Right ventricle myocardium superior (tissue), 1 donor: ENCODE results near the gene C1QTNF1. TPM values are rescaled to one million over a fixed set of nuclear protein-coding genes. Genes with fewer than 3 reads are reported as not detected.

Experiments
- ATAC-seq: fragments of 200-7000 bp; cut with Tn5 transposase; one replicate; pipeline ENCODE4 v1.9.1; 2020; ENCODE audit warnings: mild to moderate bottlenecking; ENCODE audit not compliant: poor library complexity
- DNase-seq: peaks from one replicate; pipeline ENCODE4 v3.0.0-alpha.2; 2020
- intact Hi-C: fragments of 100-400 bp; cut with DNase I; formaldehyde crosslinking; loops from one replicate; pipeline ENCODE4 v1.11.2; 2022
- total RNA-seq: library from RNA; stranded (reverse); fragmentation: NEBNext Ultra II Directional; extraction: Animal tissue kit (Norgen Biotek cat#: 25700); gene quantifications from one replicate; pipeline ENCODE4 v1.2.1, GENCODE V29; 2021
- donor health status: DM: no; HTN: yes; CAD: no; lungs with severe emphysema.

Gene C1QTNF1
- total RNA-seq, 1 donor from 2014 or later: 143 TPM

GRCh38 chr17:79045001-79045729 lies 21.2 kb downstream of the C1QTNF1 start:
- no peak for ATAC-seq
- intact Hi-C loops: no loop called here
- no peak for DNase-seq

- intact Hi-C loops: no loop called here
- peak; percentile 85 for DNase-seq
Measured at GRCh38 chr17:79045842-79046196, 21.9 kb downstream of the C1QTNF1 start.

GRCh38 chr17:79046197-79046915 lies 22.4 kb downstream of the C1QTNF1 start:
- intact Hi-C loops: no loop called here
- DNase-seq (peak; percentile 77), ATAC-seq (peak; percentile 68)

More at GRCh38 chr17:79045842-79046196, 21.9 kb downstream of the C1QTNF1 start:
- ATAC-seq: peak; percentile 78

GRCh38 chr17:79046916-79047280 lies 22.9 kb downstream of the C1QTNF1 start:
- peak; percentile 82 for DNase-seq
- peak; percentile 66 for ATAC-seq

GRCh38 chr17:79047291-79047920 lies 23.4 kb downstream of the C1QTNF1 start:
- peak; percentile 21 for ATAC-seq
- intact Hi-C loops: no loop called here
- DNase-seq: peak; percentile 56

More at GRCh38 chr17:79046916-79047280, 22.9 kb downstream of the C1QTNF1 start:
- intact Hi-C loops: no loop called here

GRCh38 chr17:79047923-79048825 lies 24.2 kb downstream of the C1QTNF1 start:
- DNase-seq: no peak
- no peak for ATAC-seq
- intact Hi-C loops: no loop called here

- DNase-seq (no peak), ATAC-seq (no peak)
- intact Hi-C loops: no loop called here
Measured at GRCh38 chr17:79048826-79049755, 25.1 kb downstream of the C1QTNF1 start.

GRCh38 chr17:79049821-79050220 lies 25.9 kb downstream of the C1QTNF1 start:
- ATAC-seq: no peak
- intact Hi-C loops: no loop called here
- DNase-seq: no peak

- ATAC-seq (no peak), DNase-seq (no peak)
- intact Hi-C loops: no loop called here
Measured at GRCh38 chr17:79050551-79050950, 26.6 kb downstream of the C1QTNF1 start.

- DNase-seq (no peak), ATAC-seq (no peak)
- intact Hi-C loops: no loop called here
Measured at GRCh38 chr17:79051306-79051705, 27.3 kb downstream of the C1QTNF1 start.

GRCh38 chr17:79052131-79052530 lies 28.2 kb downstream of the C1QTNF1 start:
- ATAC-seq: no peak
- intact Hi-C loops: no loop called here
- no peak for DNase-seq

- ATAC-seq (no peak), DNase-seq (no peak)
- intact Hi-C loops: no loop called here
Measured at GRCh38 chr17:79053251-79053925, 29.4 kb downstream of the C1QTNF1 start.

- intact Hi-C loops: no loop called here
- DNase-seq: no peak
- ATAC-seq: no peak
Measured at GRCh38 chr17:79054200-79054960, 30.4 kb downstream of the C1QTNF1 start.

- ATAC-seq: no peak
- intact Hi-C loops: no loop called here
- DNase-seq: no peak
Measured at GRCh38 chr17:79055197-79055596, 31.2 kb downstream of the C1QTNF1 start.

GRCh38 chr17:79057737-79058385 lies 33.9 kb downstream of the C1QTNF1 start:
- intact Hi-C loops: no loop called here
- ATAC-seq (no peak), DNase-seq (peak; percentile 22)

GRCh38 chr17:79062691-79063090 lies 38.7 kb downstream of the C1QTNF1 start:
- DNase-seq (no peak), ATAC-seq (no peak)
- intact Hi-C loops: no loop called here
